Stimulated activated CD4-positive, alpha-beta T cell treated with anti-CD3 and anti-CD28 coated beads, Interleukin-12 subunit alpha, Interleukin-12 subunit beta, amount 100 ng/mL, for 24 hours (primary cell): Measurements from ENCODE around the gene TTC4.

Experiments
- DNase-seq, 2 experiments: peaks; one replicate each; pipeline ENCODE4 v3.0.0-alpha.2; 2020; ENCODE audit warnings: low read depth in 2 of 2

TTC4 gene

DNA sequence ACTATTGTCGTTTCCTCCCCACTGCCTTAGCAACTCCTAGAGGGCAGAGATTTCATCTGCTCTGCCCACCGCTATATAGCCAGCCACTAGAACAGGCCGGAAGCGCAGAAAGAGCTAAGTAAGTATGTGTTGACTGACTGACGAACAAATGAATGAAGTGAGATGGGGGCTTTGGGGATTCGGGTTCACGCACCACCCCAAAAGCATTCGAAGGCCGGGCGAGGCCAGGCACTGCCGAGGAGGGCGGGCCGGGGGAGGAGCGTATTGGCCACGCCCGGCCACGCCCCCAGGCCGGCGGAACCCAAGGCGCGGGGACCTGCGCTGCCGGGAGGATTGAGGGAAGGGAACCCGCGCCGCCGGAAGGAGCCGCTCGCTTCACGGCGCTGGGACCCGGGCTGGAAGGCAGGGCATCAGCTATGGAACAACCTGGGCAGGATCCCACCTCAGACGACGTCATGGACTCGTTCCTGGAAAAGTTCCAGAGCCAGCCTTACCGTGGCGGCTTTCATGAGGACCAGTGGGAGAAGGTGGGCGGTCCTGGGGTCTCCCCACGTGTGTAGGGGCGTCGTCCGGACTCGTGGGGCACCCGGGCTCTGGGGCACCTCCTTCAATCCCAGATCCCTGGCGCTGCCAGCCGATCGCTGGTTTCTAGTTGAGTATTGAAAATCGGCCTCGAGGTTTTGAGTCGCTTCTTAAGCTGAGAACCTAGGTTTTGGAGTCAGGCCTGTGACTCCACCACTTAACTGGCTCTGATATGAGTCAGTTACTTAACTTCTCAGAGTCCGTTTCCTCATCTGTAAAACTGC lies at the start of gene TTC4:
Gene TTC4 (plus strand): TSS at position 369 of the 806 bp plus-strand sequence. CDS start 48 bp downstream, at position 417.
- peak; percentile 74 to 76 for DNase-seq

GRCh38 chr1:54666333-54666732 lies 49.3 kb upstream of the TTC4 start:
- no peak for DNase-seq

DNA sequence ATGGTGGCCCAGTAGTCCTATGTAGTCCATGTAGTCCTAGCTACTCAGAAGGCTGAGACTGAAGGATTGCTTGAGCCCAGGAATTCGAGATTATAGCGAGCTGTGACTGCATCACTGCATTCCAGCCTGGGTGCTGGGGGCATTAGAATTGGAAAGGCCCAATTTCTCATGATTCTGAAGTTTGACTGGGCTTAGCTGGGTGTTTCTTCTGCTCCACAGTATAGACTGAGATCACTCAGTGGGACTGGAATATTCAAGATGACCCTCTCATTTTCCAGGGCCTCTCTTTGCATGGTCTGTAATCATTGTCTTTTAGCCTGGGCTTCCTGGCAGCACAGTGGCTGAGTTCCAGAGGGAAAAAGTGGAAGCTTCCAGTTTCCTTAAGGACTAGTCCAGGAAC lies 47.9 kb upstream of the TTC4 start:
- DNase-seq, result no peak

DNA sequence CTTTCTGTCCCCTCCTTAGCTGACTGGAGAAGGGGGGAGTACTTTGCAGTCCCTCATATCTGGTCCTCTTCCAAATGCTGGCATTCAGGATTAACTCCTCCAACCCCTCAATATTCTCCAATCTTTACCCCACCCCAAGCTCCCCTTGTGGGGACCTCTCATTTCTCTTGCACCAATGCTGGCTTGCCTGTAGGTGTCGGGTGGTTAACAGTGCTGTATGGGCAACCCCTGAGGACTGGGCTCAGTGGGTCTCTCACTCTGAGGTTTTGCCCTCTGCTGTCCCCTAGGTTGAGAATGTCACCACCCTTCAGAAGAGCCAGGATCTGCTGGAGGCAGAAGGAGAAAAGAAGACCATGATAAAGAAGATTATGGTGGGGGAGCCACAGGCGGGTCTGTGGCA lies 47.1 kb upstream of the TTC4 start:
- DNase-seq, result no peak

DNA sequence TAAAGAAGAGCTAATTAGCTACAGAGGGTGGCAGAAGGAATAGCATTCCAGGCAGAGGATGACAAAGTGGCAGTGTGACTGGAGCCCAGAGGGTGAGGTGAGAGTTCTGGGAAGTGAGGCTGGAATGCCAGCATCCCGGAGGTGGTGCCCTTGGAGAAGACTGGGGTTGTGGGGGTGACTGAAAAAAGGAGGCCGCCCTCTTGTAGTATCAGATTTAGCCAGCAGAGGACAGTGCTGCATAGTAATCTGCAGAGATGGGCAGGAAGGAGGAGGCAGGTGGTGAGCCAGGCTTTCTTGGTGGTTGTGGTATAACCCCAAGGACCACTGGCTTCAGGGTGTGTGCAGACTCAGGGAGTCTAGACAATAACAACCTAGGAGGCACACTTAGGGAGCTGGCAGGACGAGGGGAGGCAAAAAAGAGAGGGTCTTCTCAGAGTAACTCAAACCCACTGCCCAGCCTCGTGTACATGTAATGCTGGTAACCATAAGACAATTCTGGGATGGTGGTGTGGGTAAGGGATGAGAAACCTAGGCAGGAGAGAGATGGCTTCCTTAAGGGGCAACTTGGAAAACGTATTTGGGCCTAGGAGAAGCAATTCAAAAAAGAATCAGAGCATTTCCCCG lies 43.6 kb upstream of the TTC4 start:
- DNase-seq, result peak; percentile 43 to 72

DNA sequence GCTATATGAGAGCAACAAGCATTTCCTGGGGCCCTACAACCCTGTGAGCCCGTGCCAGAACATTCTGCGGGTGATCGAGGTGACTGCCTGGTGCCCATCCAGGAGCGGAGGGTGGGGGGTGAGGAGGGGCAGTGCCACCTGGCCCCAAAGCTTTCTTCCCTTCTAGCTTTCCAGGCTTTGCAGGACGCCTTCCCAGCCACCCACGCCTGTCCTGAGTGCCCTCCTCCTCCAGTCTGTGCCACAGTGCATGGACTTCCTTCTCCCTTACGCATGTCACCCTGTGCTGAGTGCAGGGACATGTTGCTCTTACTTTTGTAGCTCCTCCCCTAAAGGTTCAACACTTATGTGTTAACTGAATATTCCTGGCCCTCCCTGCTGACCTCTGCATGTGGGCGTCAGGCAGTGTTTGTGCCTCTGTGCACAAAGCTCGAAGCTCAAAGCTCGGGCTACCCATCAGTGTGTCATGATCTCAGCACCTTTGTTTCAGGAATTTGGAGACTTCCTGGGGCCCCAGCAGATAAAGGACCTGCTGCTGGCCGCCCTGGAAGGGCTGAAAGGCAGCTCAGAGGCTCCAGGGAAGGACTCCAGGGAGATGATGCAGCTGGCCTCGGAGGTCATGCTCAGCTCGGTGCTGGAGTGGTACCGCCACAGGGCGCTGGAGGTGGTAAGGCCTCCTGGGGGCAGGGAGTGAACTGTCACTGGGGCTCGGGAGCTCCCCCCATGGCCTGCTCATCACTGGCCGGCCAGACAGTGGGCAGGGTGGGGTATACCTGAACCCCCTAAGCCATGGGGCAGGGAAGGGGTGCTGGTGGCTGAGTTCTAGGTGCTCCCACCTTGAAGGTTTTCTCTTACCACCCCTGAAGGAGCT lies 36.7 kb upstream of the TTC4 start:
- DNase-seq, result no peak

- no peak for DNase-seq
Measured at GRCh38 chr1:54679706-54680105, 36.0 kb upstream of the TTC4 start.

GRCh38 chr1:54680387-54680786 lies 35.3 kb upstream of the TTC4 start:
- no peak for DNase-seq

- no peak for DNase-seq
Measured at GRCh38 chr1:54681358-54681757, 34.3 kb upstream of the TTC4 start.

DNA sequence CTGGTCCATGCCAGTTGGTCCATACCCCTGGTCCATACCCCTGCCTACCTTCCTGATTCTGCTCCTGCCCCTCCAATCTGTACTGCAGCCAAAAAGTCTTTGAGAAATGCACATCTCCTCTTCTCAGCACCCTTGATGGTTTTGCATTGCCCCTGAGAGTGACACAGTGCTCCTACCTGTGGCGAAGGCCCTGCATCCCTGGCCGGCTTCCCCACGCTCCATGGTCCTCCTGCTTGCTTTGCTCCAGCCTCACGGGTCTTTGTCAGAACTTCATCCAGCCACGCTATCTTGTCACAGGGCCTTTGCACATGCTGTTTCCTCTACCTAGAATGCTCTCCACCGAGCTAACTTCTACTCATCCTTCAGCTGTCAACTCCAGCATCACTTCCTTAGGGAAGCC lies 32.2 kb upstream of the TTC4 start:
- no peak for DNase-seq

GRCh38 chr1:54685335-54685905 lies 30.2 kb upstream of the TTC4 start:
- DNase-seq, result no peak

GRCh38 chr1:54686155-54686554 lies 29.5 kb upstream of the TTC4 start:
- no peak for DNase-seq

- DNase-seq, result no peak
Measured at GRCh38 chr1:54694771-54695170, 20.9 kb upstream of the TTC4 start.

- DNase-seq, result no peak
Measured at GRCh38 chr1:54695221-54695620, 20.4 kb upstream of the TTC4 start.

GRCh38 chr1:54695764-54696163 lies 19.9 kb upstream of the TTC4 start:
- DNase-seq, result no peak

- DNase-seq, result no peak
Measured at GRCh38 chr1:54696262-54696661, 19.4 kb upstream of the TTC4 start.

DNA sequence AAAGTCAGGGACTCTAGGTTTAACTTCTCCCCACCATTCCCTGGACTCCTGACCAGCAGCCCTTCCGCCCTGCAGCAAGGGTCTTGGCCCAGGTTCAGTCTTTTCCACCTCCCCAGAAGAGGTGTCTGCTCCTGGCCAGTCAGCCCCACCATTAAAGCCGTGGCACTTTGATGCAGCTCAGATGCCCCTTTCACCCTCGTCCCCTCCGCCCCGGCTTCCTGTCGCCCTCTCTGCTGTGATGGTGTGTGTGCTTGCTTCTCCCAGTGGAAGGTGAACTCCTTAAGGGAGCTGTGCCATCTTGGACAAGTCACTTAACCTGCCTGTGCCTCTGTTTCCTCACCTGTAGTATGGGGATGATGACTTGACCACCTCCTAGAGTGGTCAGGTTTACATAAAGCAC lies 17.8 kb upstream of the TTC4 start:
- no peak for DNase-seq

DNA sequence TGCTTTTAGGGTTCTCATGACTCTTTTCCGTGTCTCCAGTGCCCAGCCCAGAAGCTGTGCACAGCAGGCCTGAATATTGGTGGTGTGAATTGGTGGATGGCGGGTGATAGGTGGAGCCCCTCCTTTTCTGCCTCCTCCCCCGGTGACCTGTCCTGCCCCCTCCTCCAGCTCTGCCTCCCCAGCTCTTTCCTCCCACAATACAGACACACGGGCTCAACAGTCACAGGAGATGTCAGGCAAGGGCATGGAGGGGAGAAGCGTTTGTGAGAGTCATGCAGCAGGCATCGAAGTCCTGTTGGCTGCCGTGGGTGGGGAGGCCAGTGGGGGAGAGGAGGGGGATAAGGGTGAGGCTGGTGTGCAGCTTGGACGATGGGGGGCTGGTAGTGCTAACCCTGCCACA lies 17.3 kb upstream of the TTC4 start:
- DNase-seq, result no peak

DNA sequence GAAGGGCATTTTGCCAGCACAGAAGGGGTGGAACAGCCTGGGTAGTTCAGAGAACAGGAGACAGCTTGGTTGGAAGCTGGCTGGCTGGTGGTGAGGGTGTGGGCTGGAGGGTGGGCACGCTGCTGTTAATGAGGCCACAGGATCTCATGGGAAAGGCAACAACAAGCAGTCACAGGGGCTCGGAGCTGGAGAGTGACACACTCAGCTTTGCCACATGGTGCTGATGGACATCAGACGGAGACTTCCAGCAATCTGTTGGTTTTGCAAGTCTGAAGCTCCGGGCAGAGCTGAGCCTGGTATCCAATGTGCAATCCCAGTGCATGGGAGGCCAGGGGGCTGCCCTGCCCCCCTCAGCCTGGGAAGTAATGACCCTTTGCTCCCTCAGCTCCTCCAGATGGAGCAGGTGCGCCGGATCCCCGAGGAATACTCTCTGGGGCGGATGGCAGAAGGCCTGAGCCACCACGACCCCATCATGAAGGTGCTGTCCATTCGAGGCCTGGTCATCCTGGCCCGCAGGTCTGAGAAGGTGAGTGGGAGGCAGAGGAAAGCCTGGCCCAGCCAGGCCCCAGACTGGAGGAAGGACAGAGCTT lies 15.6 kb upstream of the TTC4 start:
- DNase-seq, result no peak

DNA sequence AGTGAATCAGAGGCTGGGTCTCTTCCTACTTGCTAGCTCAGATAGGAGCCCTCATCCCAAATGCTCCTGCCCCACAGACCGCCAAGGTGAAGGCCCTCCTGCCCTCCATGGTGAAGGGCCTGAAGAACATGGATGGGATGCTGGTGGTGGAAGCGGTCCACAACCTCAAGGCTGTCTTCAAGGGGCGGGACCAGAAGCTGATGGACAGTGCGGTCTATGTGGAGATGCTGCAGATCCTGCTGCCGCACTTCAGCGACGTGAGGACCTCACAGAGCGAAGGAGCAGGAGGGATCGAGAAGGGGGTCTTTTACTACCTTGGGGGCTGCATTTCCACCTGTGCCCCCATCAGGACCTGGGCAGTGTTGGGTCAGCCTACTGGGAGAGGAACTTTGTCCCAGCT lies 14.6 kb upstream of the TTC4 start:
- no peak for DNase-seq

- no peak for DNase-seq
Measured at GRCh38 chr1:54701996-54702395, 13.7 kb upstream of the TTC4 start.

DNA sequence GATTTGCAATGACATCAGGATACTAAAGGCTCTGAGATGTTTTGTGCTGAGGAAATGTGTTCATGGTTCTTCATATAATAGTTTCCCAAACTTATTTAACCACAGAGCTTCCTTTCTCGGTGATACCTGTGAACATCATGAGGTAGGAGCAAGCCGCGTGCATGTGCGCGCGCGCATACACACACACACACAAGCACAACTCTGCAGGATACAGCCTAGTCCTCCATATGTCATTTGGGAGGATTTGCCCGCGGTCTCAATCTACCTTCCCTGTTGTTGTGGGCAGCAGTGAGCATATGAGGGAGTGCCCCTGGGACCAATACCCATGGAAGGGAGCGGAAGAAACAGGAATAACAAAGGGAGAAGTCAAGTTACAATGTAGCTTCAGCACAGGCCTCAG lies 12.2 kb upstream of the TTC4 start:
- DNase-seq, result no peak
